Sigmoid colon (tissue), 4 donors: ENCODE results near the gene GEMIN7.

Source experiments
- EP300 ChIP-seq, 4 donors: sonication (generic); formaldehyde crosslinking; IDR thresholded peaks; one replicate each; pipeline ENCODE4 v1.6.1; 2017; ENCODE audit warnings: antibody characterized with exemption in 4 of 4
- POLR2AphosphoS5 ChIP-seq, 4 donors: sonication (generic); formaldehyde crosslinking; IDR thresholded peaks; one replicate each; pipeline ENCODE4 v1.6.1; 2017; ENCODE audit warnings: antibody characterized with exemption in 4 of 4
- TF ChIP-seq, protein P1 (sequence below), 4 experiments: fragments of 450-650 bp in 3 of 4; fragments of 200-600 bp in 1 of 4; IDR thresholded peaks; one replicate each; pipeline ENCODE4 v1.5.1; 2016 to 2019; ENCODE audit warnings: antibody characterized with exemption in 4 of 4, mild to moderate bottlenecking in 3 of 4, moderate library complexity in 2 of 4

GRCh38 chr19:45056831-45057230 lies 22.2 kb upstream of the GEMIN7 start:
- TF ChIP-seq EP300 (IDR thresholded peaks at IDR 0.05) (no peak), POLR2AphosphoS5 (IDR thresholded peaks at IDR 0.05) (no peak)
- TF ChIP-seq, protein P1, sequence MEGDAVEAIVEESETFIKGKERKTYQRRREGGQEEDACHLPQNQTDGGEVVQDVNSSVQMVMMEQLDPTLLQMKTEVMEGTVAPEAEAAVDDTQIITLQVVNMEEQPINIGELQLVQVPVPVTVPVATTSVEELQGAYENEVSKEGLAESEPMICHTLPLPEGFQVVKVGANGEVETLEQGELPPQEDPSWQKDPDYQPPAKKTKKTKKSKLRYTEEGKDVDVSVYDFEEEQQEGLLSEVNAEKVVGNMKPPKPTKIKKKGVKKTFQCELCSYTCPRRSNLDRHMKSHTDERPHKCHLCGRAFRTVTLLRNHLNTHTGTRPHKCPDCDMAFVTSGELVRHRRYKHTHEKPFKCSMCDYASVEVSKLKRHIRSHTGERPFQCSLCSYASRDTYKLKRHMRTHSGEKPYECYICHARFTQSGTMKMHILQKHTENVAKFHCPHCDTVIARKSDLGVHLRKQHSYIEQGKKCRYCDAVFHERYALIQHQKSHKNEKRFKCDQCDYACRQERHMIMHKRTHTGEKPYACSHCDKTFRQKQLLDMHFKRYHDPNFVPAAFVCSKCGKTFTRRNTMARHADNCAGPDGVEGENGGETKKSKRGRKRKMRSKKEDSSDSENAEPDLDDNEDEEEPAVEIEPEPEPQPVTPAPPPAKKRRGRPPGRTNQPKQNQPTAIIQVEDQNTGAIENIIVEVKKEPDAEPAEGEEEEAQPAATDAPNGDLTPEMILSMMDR (IDR thresholded peaks at IDR 0.05), result no peak
